ENCODE results near the gene ZNF441. TPM values are rescaled to one million over a fixed set of nuclear protein-coding genes. Genes with fewer than 3 reads are reported as not detected.

The ZNF441 gene
- polyA plus RNA-seq, 3 donors, result 0.48 to 1.0 (median 0.95) TPM

GRCh38 chr19:11763611-11764010 is 3.2 kb upstream of the ZNF441 start:
- Mint-ChIP-seq H3K4me3 (no peak overlapping the region), H3K27ac (no peak overlapping the region), H3K36me3 (peaks cover 0 to under 1% of the 10 kb centered on the region in 2 donors), H3K4me1 (peaks cover 19% of the 10 kb centered on the region), H3K9me3 (peaks cover 18 to 46% (median 32%) of the 10 kb centered on the region in 7 donors), H3K27me3 (ENCODE audit: low read depth in 3 of 3) (peaks cover 3 to 15% (median 6%) of the 10 kb centered on the region in 3 donors)
- Histone ChIP-seq H4K20me1 (ENCODE audit: insufficient read depth, low read length) (no peaks in the 10 kb centered on the region), H3K36me3 (replicated peaks in 1 of 2; ENCODE audit: control insufficient read depth in 1 of 2, insufficient read depth in 2 of 2, low read length in 2 of 2) (no peaks in the 10 kb centered on the region), H3K27me3 (ENCODE audit: control insufficient read depth in 2 of 2, insufficient read depth in 2 of 2, low read length in 2 of 2) (no peaks in the 10 kb centered on the region), H3K27ac (ENCODE audit: low read depth in 1 of 2, low read length in 2 of 2) (no peak overlapping the region), H3K4me3 (replicated peaks in 1 of 3; ENCODE audit: low read depth in 2 of 3, low read length in 3 of 3) (no peak overlapping the region), H3K4me2 (replicated peaks; ENCODE audit: extremely low read depth, low read length, poor library complexity, severe bottlenecking) (no peak overlapping the region), H3K9me3 (replicated peaks in 1 of 2; ENCODE audit: control insufficient read depth in 1 of 2, insufficient read depth in 1 of 2, low read length in 2 of 2) (peaks cover 9 to 13% of the 10 kb centered on the region in 2 donors), H3K4me1 (ENCODE audit: control insufficient read depth in 1 of 2, insufficient read depth in 2 of 2, low read length in 2 of 2) (peaks cover 13 to 20% of the 10 kb centered on the region in 2 donors), H3K9ac (ENCODE audit: insufficient read depth, low read length, poor library complexity, severe bottlenecking) (no peak overlapping the region), H3K79me2 (ENCODE audit: insufficient read depth, low read length) (peaks cover 14% of the 10 kb centered on the region), H2AFZ (ENCODE audit: insufficient read depth, low read depth, low read length, poor library complexity, severe bottlenecking) (no peak overlapping the region)
- TF ChIP-seq CTCF (IDR thresholded peaks at IDR 0.05), result no peak
- WGBS (ENCODE audit: insufficient coverage), result no CpG with 5 or more reads among the region's 1 CpG
- intact Hi-C loops (cut with micrococcal nuclease), result no loop called here
- DNase-seq, result no peak

DNA sequence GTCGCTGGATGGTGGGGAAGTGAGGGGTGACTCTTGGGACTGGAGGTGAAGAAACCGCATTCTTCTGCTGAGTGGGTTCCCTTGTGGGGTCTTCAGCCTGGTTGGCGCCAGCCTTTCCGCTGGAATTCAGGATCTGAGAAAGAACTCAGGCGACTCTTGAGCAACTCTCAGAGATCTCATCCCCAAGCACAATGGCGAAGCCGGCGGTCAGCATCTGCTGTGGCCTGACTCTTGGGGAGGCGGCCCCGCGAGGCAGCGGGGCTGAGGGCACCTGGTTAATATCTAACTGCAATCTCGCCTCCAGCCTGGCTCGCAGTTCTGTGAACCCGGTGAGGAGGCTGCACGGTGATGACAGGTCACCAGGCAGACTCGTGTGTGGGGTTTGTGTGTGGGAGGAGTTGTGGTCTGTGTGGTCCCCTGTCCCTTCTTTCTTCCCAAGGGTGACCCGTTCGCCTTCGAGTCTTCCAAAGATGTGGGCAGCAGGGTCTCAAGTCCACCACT is 883 bp downstream of the ZNF441 start:
- Mint-ChIP-seq H3K9me3 (peaks cover 47 to 72% (median 57%) of the 10 kb centered on the region in 7 donors), H3K36me3 (peaks cover 16% of the 10 kb centered on the region in 2 donors), H3K4me3 (peak overlapping the region; percentile 97), H3K27me3 (ENCODE audit: low read depth in 3 of 3) (peaks cover 3 to 7% (median 6%) of the 10 kb centered on the region in 3 donors), H3K27ac (peak overlapping the region; percentile 71 to 96 (median 86)), H3K4me1 (peaks cover 22% of the 10 kb centered on the region)
- Histone ChIP-seq H3K27me3 (ENCODE audit: control insufficient read depth in 2 of 2, insufficient read depth in 2 of 2, low read length in 2 of 2) (no peaks in the 10 kb centered on the region), H3K4me1 (ENCODE audit: control insufficient read depth in 1 of 2, insufficient read depth in 2 of 2, low read length in 2 of 2) (peaks cover 13 to 20% of the 10 kb centered on the region in 2 donors), H3K9me3 (replicated peaks in 1 of 2; ENCODE audit: control insufficient read depth in 1 of 2, insufficient read depth in 1 of 2, low read length in 2 of 2) (peaks cover 39 to 42% of the 10 kb centered on the region in 2 donors), H4K20me1 (ENCODE audit: insufficient read depth, low read length) (no peaks in the 10 kb centered on the region), H2AFZ (ENCODE audit: insufficient read depth, low read depth, low read length, poor library complexity, severe bottlenecking) (peak overlapping the region; percentile 94), H3K4me3 (replicated peaks in 1 of 3; ENCODE audit: low read depth in 2 of 3, low read length in 3 of 3) (peak overlapping the region; percentile 53 to 77 (median 69)), H3K36me3 (replicated peaks in 1 of 2; ENCODE audit: control insufficient read depth in 1 of 2, insufficient read depth in 2 of 2, low read length in 2 of 2) (peaks cover 0 to 12% of the 10 kb centered on the region in 2 donors), H3K27ac (ENCODE audit: low read depth in 1 of 2, low read length in 2 of 2) (peak overlapping the region; percentile 80 to 84), H3K4me2 (replicated peaks; ENCODE audit: extremely low read depth, low read length, poor library complexity, severe bottlenecking) (peak overlapping the region; percentile 65), H3K79me2 (ENCODE audit: insufficient read depth, low read length) (peaks cover 39% of the 10 kb centered on the region), H3K9ac (ENCODE audit: insufficient read depth, low read length, poor library complexity, severe bottlenecking) (peak overlapping the region; percentile 85)
- DNase-seq, result peak; percentile 9 to 16 (median 12)
- 1% methylated on average over 14 of the region's 20 CpGs for WGBS (ENCODE audit: insufficient coverage)
- intact Hi-C loops (cut with micrococcal nuclease), result no loop called here
- TF ChIP-seq CTCF (IDR thresholded peaks at IDR 0.05), result no peak

Measured in CD14-positive monocyte (primary cell).